Smooth muscle cell (in vitro differentiated cells): ENCODE data around the gene H2BW1. TPM values are rescaled to one million over a fixed set of nuclear protein-coding genes. Genes with fewer than 3 reads are reported as not detected.
"Not testable (repeated sequence)": the region's sequence is repeated elsewhere in the genome, so short reads cannot be mapped to it uniquely, and the experiment has no call there.

ENCODE experiments used
- DNase-seq: peaks from one replicate; lab custom pipeline; 2025; ENCODE audit not compliant: unreplicated experiment; lab: John Stamatoyannopoulos, UW
- H2AFZ ChIP-seq: fragments of 200-600 bp; sonication (generic); 2 replicates; pipeline ENCODE4 v1.6.0; 2016; ENCODE audit warnings: antibody characterized with exemption, low read depth, mild to moderate bottlenecking
- H3F3A ChIP-seq: fragments of 200-600 bp; sonication (generic); 2 replicates; pipeline ENCODE4 v1.6.0; 2017; ENCODE audit warnings: antibody characterized with exemption, low read depth
- H3K27ac ChIP-seq: fragments of 200-600 bp; sonication (generic); 2 replicates; pipeline ENCODE4 v1.5.1; 2016; ENCODE audit warnings: low read depth, mild to moderate bottlenecking
- H3K27me3 ChIP-seq: fragments of 200-600 bp; sonication (generic); 2 replicates; pipeline ENCODE4 v1.6.1; 2016; ENCODE audit warnings: low read depth, mild to moderate bottlenecking
- H3K36me3 ChIP-seq: fragments of 200-600 bp; sonication (generic); 2 replicates; pipeline ENCODE4 v1.5.1; 2016; ENCODE audit warnings: low read depth
- H3K4me1 ChIP-seq: fragments of 200-600 bp; sonication (generic); 2 replicates; pipeline ENCODE4 v1.5.1; 2016; ENCODE audit warnings: low read depth
- H3K4me2 ChIP-seq: fragments of 200-600 bp; sonication (generic); 2 replicates; pipeline ENCODE4 v1.6.0; 2016; ENCODE audit warnings: mild to moderate bottlenecking
- H3K4me3 ChIP-seq: fragments of 200-600 bp; sonication (generic); 2 replicates; pipeline ENCODE4 v1.5.1; 2016; ENCODE audit warnings: mild to moderate bottlenecking
- H3K79me2 ChIP-seq: fragments of 200-600 bp; sonication (generic); 2 replicates; pipeline ENCODE4 v1.6.0; 2016; ENCODE audit warnings: low read depth, mild to moderate bottlenecking
- H3K9ac ChIP-seq: fragments of 200-600 bp; sonication (generic); 2 replicates; pipeline ENCODE4 v1.6.0; 2016; ENCODE audit warnings: low read depth
- H3K9me3 ChIP-seq: fragments of 200-600 bp; sonication (generic); replicated peaks from 2 replicates; pipeline ENCODE4 v1.5.1; 2016; ENCODE audit warnings: low read depth
- H4K20me1 ChIP-seq: fragments of 200-600 bp; sonication (generic); 2 replicates; pipeline ENCODE4 v1.6.0; 2016; ENCODE audit warnings: low read depth
- CTCF ChIP-seq: fragments of 200-600 bp; sonication (generic); IDR thresholded peaks from 2 replicates; pipeline ENCODE4 v1.5.1; 2017; ENCODE audit warnings: borderline replicate concordance, mild to moderate bottlenecking, antibody characterized with exemption; ENCODE audit not compliant: insufficient read depth, poor library complexity, severe bottlenecking
- WGBS: methylation state at CpG from one replicate; pipeline ENCODE4 v1.1.7; 2016; ENCODE audit warnings: low lambda C conversion rate; 5-methylcytosine and 5-hydroxymethylcytosine counted together
- polyA plus RNA-seq: library from polyadenylated mRNA; unstranded; fragments of >200 nt; fragmentation: Nextera tagmentation; extraction: Ambion mirVana; gene quantifications from 2 replicates; pipeline ENCODE4 v1.2.1, GENCODE V29; 2016
- total RNA-seq: library from RNA; depleted of rRNA; stranded (reverse); fragments of >200 nt; gene quantifications from 2 replicates; pipeline ENCODE4 v1.2.3, GENCODE V29; 2014

Gene H2BW1
- total and polyA plus RNA-seq, 2 experiments from 2014 or later, result not detected

DNA sequence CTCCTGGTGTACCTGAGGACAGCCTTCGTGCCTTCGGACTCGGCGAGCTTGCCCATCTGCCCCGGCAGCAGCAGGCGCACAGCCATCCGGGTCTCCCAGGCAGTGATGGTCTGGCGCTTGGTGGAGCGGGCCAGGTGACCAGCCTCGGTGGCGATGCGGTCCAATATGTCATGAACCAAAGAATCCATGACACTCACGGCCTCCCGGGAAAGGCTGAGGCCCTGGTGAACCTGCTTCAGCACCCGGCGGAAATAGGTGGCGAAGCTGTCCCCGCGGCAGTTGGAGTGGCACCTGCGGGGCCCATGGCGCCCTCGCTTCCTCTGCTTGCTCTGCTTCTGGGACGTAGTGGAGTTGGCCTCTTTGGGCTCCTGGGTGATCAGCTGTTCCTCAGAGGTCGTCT, 350 bp downstream of the H2BW1 start:
- H3K9me3 ChIP-seq, result no peaks in the 10 kb centered on the region
- H2AFZ ChIP-seq, result no peak overlapping the region
- H3F3A ChIP-seq, result no peaks in the 10 kb centered on the region
- H3K36me3 ChIP-seq, result no peaks in the 10 kb centered on the region
- no peak overlapping the region for H3K27ac ChIP-seq
- H3K79me2 ChIP-seq, result no peaks in the 10 kb centered on the region
- no peak overlapping the region for H3K4me3 ChIP-seq
- H4K20me1 ChIP-seq, result no peaks in the 10 kb centered on the region
- H3K27me3 ChIP-seq, result no peaks in the 10 kb centered on the region
- no peak for TF ChIP-seq CTCF
- H3K4me1 ChIP-seq, result no peaks in the 10 kb centered on the region
- 93% methylated on average over 24 of the region's 24 CpGs for WGBS
- DNase-seq, result no peak
- no peak overlapping the region for H3K9ac ChIP-seq
- no peak overlapping the region for H3K4me2 ChIP-seq

DNA sequence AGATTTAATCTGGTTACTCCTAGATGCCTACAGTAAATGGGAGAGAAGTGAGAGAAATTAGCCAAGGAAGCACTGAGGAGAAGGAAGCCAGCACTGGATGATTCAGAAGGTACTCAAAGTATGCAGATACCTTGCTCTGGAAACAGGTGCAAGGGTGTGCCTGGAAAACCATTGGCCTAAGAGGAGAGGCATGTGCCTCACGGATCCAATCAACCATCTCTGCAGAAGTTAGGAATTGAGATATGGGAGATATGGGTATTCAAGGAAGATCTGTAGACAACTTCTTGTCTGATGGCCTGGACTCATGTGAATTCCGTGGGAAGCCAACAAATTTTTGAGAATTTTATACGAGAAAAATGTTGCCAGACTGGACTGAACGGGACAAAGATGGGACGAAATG, 4.7 kb downstream of the H2BW1 start:
- no peak for TF ChIP-seq CTCF
- no peaks in the 10 kb centered on the region for H3K9me3 ChIP-seq
- no peaks in the 10 kb centered on the region for H4K20me1 ChIP-seq
- no peak overlapping the region for H3K27ac ChIP-seq
- H3K4me1 ChIP-seq, result no peaks in the 10 kb centered on the region
- no peak overlapping the region for H3K4me3 ChIP-seq
- H3K79me2 ChIP-seq, result no peaks in the 10 kb centered on the region
- H3K4me2 ChIP-seq, result no peak overlapping the region
- H3F3A ChIP-seq, result no peaks in the 10 kb centered on the region
- no peak overlapping the region for H2AFZ ChIP-seq
- DNase-seq, result no peak
- H3K27me3 ChIP-seq, result no peaks in the 10 kb centered on the region
- WGBS, result 64% methylated on average over 5 of the region's 5 CpGs
- no peaks in the 10 kb centered on the region for H3K36me3 ChIP-seq
- H3K9ac ChIP-seq, result no peak overlapping the region

DNA sequence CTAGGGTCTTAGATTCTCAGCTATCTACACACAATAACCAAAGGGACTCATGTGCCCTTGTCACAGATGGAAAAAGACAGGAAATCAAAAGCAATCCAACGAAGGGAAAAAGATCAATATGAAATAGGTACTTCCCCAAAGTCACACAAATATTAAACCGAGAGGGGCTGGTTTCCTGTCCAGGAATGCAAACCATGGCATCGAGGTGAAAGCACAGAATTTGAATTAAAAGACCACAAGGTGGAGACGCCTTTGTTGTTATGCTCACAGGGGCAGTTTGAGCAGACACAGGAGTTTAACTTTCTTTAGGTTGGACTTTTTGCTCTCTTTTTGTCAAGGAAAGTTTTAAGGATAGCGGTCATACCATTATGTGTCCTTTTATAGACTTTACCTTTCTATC, 14.3 kb downstream of the H2BW1 start:
- Histone ChIP-seq H3K36me3 (no peaks in the 10 kb centered on the region), H4K20me1 (no peaks in the 10 kb centered on the region), H3K9ac (no peak overlapping the region), H3K4me2 (no peak overlapping the region), H3K27ac (no peak overlapping the region), H3K4me1 (no peaks in the 10 kb centered on the region), H2AFZ (no peak overlapping the region), H3K79me2 (no peaks in the 10 kb centered on the region), H3K27me3 (no peaks in the 10 kb centered on the region), H3K9me3 (no peaks in the 10 kb centered on the region), H3F3A (no peaks in the 10 kb centered on the region), H3K4me3 (no peak overlapping the region)
- TF ChIP-seq CTCF, result no peak
- WGBS, result 65% methylated on average over 5 of the region's 5 CpGs
- DNase-seq, result no peak

GRCh38 chrX:103983508-103983907, 30.0 kb downstream of the H2BW1 start:
- H3K36me3 ChIP-seq, H3K4me3 ChIP-seq, H2AFZ ChIP-seq, DNase-seq, H3K27ac ChIP-seq, H3K79me2 ChIP-seq, H3F3A ChIP-seq, H4K20me1 ChIP-seq, H3K27me3 ChIP-seq, H3K9me3 ChIP-seq, H3K4me2 ChIP-seq, H3K9ac ChIP-seq, H3K4me1 ChIP-seq: not testable (repeated sequence)
- no CpG with 5 or more reads among the region's 13 CpGs for WGBS

DNA sequence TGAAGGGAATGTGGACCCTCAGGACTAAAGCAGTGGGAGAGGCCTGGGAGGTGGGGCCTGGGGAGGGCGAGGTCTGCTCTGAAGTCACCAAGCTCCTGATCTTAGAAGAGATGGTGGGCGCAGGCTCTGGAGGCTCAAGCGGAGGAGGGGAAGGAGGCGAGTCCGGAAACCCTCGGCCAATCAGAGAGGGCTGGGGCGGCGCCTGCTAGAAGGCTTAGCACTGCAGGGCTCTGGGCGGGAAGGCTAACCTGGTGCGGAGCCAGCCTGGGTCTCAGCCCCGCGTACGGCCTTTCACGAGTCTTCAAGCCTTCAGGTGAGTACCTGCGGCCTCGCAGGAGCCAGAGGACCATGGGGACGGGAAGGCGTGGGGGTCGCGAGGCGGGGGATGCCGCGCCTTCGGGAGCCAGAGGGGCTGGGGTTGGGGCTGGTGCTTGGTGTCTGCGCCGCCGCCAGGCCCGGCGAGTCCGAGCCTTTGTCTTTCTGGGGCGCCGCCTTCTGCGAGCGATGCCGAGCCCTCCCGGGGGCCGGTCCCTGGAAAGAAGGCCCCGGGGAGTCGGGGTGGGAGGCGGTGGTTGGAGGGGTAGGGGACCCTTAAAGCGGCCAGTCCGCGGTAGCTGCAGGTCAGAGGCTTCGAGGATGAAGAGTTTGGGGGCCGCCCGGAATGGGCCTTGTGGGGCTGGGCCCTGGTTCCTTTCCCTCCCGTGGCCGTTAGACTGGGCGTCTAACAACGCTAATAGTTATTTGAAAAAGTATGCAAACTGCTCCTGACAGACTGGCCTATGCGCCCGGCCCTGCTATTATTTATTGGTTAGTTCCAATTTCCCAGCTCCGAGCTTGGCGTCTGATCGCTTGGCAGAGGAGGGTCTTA, 50.9 kb downstream of the H2BW1 start, which contains the start of gene TMSB15B:
TSS of gene TMSB15B (plus strand) at position 217 of the 868 bp plus-strand sequence.
- H4K20me1 ChIP-seq, H3K79me2 ChIP-seq, H3K9me3 ChIP-seq, H3F3A ChIP-seq, H3K9ac ChIP-seq, H3K36me3 ChIP-seq, H3K4me1 ChIP-seq, H2AFZ ChIP-seq, H3K4me3 ChIP-seq, H3K4me2 ChIP-seq, H3K27ac ChIP-seq, DNase-seq, H3K27me3 ChIP-seq: not testable (repeated sequence)
- no CpG with 5 or more reads among the region's 55 CpGs for WGBS
